HG02798 (cell line): ENCODE results near the gene SNCG.

ENCODE experiments used
- ATAC-seq: cut with Tn5 transposase; IDR thresholded peaks from one replicate; pipeline ENCODE4 v1.9.1; 2021; ENCODE audit warnings: mild to moderate bottlenecking; ENCODE audit not compliant: unreplicated experiment, poor library complexity

The SNCG gene

DNA sequence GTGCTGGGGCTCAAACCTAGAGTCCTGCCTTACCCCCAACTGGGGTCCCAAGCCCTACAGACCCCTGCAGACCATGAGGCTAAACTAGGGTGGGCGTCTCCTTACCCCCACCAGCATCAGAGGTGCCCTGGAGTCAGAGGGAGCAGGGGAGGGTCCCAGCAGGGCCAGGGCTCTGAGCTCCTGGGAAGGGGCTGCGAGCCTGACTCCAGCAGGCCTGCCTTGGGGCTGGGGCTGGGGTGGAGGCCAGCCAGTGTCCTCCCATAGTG lies 1.3 kb downstream of the SNCG start:
- ATAC-seq: no peak

DNA sequence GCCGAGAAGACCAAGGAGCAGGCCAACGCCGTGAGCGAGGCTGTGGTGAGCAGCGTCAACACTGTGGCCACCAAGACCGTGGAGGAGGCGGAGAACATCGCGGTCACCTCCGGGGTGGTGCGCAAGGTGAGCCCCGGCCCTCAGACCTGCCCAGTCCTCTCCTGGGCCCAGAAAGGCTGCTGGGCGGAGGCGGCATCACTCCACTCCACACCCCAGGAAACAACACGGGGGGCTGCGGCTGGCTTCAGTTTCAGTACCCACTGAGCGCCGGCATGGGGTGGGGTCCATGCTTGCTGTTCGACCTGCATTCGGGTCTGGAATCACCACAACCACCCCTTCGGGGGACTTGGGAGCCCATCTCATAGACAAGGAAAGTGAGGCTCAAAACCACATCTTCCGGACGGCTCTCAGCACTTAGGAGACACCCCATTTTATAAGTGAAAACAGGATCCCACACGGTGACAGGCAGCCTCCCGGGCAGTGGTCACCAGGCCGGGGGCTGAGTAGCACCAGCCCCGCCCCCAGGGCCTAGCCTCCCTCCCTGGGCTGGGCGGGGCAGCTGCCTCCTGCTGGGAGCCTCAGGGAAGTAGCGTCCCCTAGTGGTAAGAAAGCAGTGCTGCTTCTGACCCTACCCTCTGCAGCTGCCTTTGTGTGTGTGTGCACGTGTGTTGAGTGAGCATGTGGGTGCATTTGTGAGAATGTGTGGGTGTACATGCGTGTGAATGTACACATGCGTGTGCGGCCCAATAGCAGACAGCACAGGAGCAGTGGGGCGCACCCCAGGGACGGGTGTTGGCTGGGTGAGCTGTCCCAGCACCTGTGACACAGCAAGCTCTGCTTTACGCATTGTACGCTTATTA lies 1.8 kb downstream of the SNCG start:
- ATAC-seq: peak; percentile 73

- no peak for ATAC-seq
Observed at GRCh38 chr10:86960863-86961434, 2.5 kb downstream of the SNCG start.

DNA sequence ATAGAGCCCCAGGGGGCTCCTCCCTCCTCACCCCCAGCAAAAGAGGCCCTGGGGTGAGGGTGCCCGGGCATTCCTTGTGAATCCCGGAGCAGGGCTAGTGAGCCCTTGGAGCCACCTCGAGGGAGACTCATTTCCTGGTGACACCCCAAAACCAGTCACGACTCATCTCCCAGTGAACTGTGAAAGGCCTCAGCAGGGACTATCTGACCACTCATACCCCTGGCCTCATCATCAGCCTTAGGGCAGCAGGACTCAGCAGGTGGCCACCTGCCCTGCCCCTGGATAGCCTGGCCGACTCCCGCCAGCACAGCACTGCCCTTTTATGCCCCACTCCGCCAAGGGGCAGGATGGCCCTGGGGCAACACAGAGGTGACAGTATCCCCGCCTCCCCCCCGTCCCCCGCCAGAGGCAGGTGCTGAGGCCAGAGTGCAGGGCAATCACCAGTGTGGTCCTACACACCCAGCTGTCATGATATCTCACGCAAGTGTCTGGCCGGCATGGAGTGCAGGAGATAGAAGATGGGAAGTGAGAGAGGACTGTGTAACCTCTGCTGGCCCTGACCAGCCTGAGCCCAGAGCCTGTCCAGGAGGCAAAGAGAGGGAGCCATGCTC lies 3.2 kb downstream of the SNCG start:
- ATAC-seq: no peak

DNA sequence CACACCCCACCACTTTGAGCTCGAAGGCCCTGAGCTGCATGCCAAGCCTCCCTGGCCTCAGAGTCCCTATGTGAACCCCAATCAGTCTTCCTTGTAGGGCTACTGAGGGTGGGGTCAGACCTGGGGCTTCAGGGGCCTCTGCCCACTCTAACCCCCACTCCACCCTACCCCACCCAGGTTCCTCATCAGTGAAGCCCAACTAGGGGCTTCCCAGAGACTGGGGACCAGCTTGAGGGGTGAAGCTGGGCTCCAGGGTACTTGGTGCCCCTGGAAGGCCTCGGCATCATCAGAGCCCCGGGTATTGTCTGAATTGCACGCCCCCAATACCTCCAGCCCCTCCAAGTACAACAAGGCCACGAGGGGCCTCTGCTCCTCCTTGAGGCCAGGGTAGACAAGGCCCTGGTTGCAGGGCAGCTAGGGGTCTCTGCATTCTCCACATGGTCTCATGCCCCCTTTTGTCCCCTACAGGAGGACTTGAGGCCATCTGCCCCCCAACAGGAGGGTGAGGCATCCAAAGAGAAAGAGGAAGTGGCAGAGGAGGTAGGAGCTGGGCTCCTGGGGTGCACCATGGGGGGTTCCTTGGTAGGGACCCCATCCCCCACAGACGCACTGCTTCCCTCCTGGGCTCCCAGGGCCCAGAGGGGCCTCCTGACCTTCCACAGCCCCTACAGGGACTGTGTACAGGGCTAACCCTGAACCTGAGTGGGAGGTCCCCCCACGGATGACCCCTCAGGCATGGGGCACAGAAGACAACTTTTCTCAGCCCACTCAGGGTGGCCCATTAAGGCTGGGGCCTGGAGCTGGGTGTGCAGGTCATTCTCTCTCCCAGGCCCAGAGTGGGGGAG lies 4.0 kb downstream of the SNCG start:
- no peak for ATAC-seq

GRCh38 chr10:86962981-86963310 lies 4.5 kb downstream of the SNCG start:
- ATAC-seq: no peak

- ATAC-seq: no peak
Observed at GRCh38 chr10:86963341-86963919, 5.0 kb downstream of the SNCG start.

GRCh38 chr10:86964061-86964846 lies 5.9 kb downstream of the SNCG start:
- no peak for ATAC-seq

- no peak for ATAC-seq
Observed at GRCh38 chr10:86964847-86965190, 6.4 kb downstream of the SNCG start.

DNA sequence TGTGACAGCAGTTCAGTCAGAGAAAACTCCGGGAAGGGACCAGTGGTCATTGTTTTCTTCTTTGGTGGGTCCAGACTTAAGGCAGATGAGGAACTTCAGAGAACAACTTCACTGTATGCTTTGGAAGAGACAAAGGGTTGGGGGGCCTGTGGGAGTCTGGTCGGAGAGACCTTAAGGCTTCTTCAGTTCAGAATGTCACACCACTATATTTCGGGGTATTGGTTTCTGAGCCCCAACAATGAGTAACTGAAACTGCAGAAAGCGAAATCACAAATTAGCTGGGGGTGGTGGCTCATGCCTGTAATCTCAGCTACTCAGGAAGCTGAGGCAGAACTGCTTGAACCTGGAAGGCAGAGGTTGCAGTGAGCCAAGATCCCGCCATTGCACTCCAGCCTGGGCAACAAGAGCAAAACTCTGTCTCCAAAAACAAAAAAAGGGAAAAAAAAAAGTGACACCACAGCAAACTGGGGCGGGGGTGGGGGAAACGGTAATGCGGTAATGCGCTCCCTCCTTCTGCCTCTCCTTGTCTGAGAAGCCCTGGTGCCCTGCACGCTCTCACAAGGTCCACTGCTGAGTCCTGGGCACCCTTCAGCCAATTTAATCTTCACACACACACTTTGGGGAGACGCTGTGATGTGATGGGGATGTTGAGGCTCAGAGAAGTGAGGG lies 7.7 kb downstream of the SNCG start:
- ATAC-seq: peak; percentile 32

GRCh38 chr10:86967481-86967941 lies 9.1 kb downstream of the SNCG start:
- ATAC-seq: no peak

DNA sequence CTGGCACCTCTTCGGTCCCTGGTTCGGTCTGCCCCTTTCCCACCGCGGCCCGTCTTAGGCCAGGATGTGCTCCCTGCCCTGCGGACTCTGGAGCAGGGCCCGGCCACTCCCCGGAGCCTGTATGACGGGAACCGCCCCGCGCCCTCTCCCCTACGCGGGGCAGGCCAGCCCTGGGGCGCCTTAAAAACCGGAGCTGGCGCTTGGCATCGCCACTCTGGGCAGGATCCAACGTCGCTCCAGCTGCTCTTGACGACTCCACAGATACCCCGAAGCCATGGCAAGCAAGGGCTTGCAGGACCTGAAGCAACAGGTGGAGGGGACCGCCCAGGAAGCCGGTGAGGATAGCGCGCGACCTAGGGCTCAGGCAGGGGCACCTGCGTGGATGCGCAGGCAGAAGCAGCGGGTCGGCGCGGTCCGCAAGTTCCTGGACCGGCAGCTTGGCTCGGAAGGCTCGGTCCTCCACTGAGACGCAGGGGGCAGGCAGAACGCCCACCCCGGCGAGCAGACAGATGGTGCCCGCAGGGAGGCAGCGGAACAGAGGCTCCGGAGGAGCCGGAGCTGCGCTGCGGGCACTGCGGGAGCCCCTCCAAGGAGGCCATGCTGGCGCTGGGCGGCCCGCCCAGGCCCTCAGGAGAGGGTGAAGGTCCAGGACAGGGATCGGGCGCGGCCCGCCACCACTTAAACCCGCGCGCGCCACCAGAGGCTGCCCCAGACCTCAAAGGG lies 10.0 kb downstream of the SNCG start, which contains the start of gene ADIRF:
TSS of gene ADIRF (plus strand) at position 212 of the 723 bp plus-strand sequence. CDS start at position 275, 63 bp downstream.
- no peak for ATAC-seq

DNA sequence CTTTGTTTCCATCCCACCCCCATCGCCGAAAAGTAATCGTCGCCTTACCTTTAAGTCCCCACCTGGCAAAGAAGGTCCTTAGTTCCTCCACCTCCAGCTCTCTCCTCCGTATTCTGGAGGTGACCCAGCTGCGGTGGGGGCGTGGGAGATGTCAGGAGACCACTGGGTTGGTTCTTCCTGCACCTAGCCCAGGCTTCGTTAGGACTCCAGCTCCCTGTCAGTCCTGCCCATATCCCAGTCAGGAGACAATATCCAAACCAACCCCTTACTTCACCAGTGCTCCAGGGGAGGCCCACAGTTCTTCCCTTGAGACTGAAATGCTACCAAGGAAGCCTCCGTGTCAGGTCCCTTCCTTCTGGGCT lies 10.6 kb downstream of the SNCG start:
- no peak for ATAC-seq

DNA sequence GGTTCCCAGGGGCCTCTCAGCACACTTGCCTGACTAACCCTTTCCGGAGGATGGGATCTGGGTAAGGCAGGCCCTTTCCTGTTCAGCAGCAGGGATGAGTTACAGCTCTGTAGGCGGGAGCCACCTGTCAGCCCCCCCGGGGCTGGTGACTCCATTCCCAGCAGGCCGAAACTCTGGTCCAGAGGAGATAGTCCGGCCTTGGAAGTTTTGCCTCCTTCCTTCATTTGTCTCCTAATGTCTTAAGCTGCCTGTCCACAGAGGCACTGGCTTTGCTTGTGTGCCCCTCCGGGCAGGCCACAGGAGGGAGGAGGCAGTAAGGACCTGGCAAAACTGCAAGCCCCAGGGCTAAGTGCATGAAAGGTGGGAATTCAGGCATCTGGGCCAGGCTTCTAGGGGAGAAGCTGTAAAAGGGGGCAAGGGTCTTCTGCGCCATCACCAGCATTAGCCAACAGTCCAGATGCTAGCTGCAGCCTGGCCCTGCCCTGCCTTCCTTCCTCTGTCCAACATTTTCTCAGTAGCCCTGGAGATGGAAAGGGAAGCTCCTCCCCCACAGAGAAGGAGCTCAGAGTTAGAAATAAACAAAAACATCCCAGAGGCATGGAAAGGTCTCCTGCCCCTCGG lies 11.1 kb downstream of the SNCG start:
- no peak for ATAC-seq

DNA sequence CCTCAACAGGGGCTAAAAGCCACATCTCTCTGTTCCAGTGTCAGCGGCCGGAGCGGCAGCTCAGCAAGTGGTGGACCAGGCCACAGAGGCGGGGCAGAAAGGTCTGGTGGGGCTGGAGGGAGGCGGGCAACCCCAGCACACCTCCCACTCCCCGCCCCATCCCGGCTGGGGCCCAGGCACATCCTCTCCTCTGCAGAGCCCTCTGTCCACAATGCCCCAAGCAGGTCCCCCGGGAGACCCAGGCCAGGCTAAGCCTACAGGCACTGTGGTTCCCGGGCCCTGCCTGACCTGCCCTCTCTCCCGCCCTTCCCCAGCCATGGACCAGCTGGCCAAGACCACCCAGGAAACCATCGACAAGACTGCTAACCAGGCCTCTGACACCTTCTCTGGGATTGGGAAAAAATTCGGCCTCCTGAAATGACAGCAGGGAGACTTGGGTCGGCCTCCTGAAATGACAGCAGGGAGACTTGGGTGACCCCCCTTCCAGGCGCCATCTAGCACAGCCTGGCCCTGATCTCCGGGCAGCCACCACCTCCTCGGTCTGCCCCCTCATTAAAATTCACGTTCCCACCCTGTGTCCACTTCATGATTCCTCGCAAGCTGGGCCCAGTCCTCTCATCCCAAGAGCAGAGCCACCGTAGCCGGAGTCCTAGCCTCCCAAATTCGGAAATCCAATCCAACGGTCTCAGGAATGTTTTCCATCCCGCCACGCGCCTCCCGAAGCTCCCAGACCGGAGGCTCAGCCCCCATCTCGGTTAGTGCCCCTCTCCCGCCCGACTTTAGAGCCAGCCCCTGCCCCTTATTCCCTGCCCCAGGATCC lies 12.0 kb downstream of the SNCG start:
- ATAC-seq: no peak

- no peak for ATAC-seq
Observed at GRCh38 chr10:86970982-86971231, 12.5 kb downstream of the SNCG start.

GRCh38 chr10:86971232-86971991 lies 13.0 kb downstream of the SNCG start:
- peak; percentile 88 for ATAC-seq
